Brain microvascular endothelial cell (primary cell): ENCODE measurements around the gene KRTAP25-1.

Source experiments
- DNase-seq: peaks from one replicate; pipeline ENCODE4 v3.0.0-alpha.2; 2020
- H3K27ac ChIP-seq: fragments of 250-450 bp; sonication (Bioruptor Pico); 2 replicates; pipeline ENCODE4 v1.5.1; 2020; ENCODE audit warnings: mild to moderate bottlenecking, moderate library complexity
- H3K27me3 ChIP-seq: fragments of 250-450 bp; sonication (Bioruptor Pico); replicated peaks from 2 replicates; pipeline ENCODE4 v1.5.1; 2020; ENCODE audit warnings: mild to moderate bottlenecking
- H3K36me3 ChIP-seq: fragments of 250-450 bp; sonication (Bioruptor Pico); replicated peaks from 2 replicates; pipeline ENCODE4 v1.5.1; 2020; ENCODE audit warnings: mild to moderate bottlenecking
- H3K4me3 ChIP-seq: 2 replicates; pipeline ENCODE4 v1.5.1; 2011; ENCODE audit warnings: low read depth, mild to moderate bottlenecking, control low read depth, low read length, moderate library complexity
- in situ Hi-C: cut with HindIII; loops from 2 replicates; pipeline ENCODE4 v1.10.0; 2017; ENCODE audit warnings: low sequenced_read_pairs, low pct_ligation_motif_present
- TF ChIP-seq, protein P1 (sequence below): IDR thresholded peaks from 2 replicates; pipeline ENCODE4 v1.5.1; 2011; ENCODE audit warnings: low read depth, mild to moderate bottlenecking, moderate library complexity, low read length, control low read depth, inconsistent platforms; ENCODE audit errors: missing control alignments

KRTAP25-1 gene

DNA sequence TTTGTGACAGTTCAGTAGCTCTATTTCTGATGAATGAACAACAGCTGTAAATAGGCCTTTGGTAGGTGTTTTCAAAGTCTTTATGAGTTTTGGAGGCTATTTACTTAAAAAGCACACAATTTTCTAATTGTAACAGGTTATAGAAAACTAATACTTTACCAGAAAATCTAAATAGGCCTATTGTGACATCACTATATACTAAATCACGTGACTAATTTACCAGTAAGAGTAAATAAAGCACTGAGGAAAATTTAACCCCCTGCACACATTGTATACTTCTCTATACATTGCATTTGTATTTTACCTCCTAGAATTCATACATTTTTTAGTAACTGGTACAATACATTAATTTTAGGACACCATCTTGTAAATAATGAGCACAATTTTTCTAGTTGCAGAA is 15.8 kb upstream of the KRTAP25-1 start:
- TF ChIP-seq, protein P1, sequence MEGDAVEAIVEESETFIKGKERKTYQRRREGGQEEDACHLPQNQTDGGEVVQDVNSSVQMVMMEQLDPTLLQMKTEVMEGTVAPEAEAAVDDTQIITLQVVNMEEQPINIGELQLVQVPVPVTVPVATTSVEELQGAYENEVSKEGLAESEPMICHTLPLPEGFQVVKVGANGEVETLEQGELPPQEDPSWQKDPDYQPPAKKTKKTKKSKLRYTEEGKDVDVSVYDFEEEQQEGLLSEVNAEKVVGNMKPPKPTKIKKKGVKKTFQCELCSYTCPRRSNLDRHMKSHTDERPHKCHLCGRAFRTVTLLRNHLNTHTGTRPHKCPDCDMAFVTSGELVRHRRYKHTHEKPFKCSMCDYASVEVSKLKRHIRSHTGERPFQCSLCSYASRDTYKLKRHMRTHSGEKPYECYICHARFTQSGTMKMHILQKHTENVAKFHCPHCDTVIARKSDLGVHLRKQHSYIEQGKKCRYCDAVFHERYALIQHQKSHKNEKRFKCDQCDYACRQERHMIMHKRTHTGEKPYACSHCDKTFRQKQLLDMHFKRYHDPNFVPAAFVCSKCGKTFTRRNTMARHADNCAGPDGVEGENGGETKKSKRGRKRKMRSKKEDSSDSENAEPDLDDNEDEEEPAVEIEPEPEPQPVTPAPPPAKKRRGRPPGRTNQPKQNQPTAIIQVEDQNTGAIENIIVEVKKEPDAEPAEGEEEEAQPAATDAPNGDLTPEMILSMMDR: no peak
- no peaks in the 10 kb centered on the region for H3K36me3 ChIP-seq
- in situ Hi-C loops: no loop called here

DNA sequence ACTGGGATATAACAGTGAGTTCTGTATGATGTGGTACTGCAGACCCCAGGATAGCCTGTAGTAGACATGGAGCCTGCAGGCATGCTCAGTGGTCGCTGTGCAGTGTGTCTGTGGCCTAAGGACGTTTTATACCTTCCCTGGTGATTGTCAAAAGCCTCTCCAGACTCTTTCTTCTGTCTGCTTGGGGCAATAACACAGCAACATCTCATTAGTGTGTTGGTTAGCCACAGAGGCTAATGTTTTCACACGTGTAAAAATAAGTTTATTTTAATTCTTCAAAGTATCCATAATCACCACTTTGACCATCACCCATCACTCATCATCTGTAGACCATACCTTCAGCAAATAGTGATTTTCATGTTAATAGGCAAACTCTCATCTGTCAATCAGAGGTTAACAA is 6.5 kb downstream of the KRTAP25-1 start, which contains the start of gene KRTAP24-1:
KRTAP24-1 (minus strand) TSS at position 101 of the 400 bp plus-strand sequence; CDS start at position 83, 18 bp downstream.
- in situ Hi-C loops: no loop called here
- H3K27ac ChIP-seq: no peak within 1 kb of the TSS
- no peak for DNase-seq
- H3K27me3 ChIP-seq: no peaks in the 10 kb centered on the region
- H3K36me3 ChIP-seq: no peaks in the 10 kb centered on the region
- TF ChIP-seq, protein P1: no peak
- no peak within 1 kb of the TSS for H3K4me3 ChIP-seq

More for the DNA sequence above, 15.8 kb upstream of the KRTAP25-1 start:
- Histone ChIP-seq H3K27ac (no peak overlapping the region), H3K27me3 (no peaks in the 10 kb centered on the region), H3K4me3 (no peak overlapping the region)
- no peak for DNase-seq

GRCh38 chr21:30271611-30272010 is 17.7 kb downstream of the KRTAP25-1 start:
- DNase-seq: no peak
- H3K4me3 ChIP-seq: no peak overlapping the region
- H3K36me3 ChIP-seq: no peaks in the 10 kb centered on the region
- H3K27ac ChIP-seq: no peak overlapping the region
- in situ Hi-C loops: no loop called here
- TF ChIP-seq, protein P1: no peak
- H3K27me3 ChIP-seq: no peaks in the 10 kb centered on the region

- DNase-seq: no peak
- H3K27me3 ChIP-seq: no peaks in the 10 kb centered on the region
- TF ChIP-seq, protein P1: no peak
- in situ Hi-C loops: no loop called here
- H3K4me3 ChIP-seq: no peak overlapping the region
- H3K36me3 ChIP-seq: no peaks in the 10 kb centered on the region
- no peak overlapping the region for H3K27ac ChIP-seq
These were observed 18.2 kb downstream of the KRTAP25-1 start for GRCh38 chr21:30271156-30271555.

DNA sequence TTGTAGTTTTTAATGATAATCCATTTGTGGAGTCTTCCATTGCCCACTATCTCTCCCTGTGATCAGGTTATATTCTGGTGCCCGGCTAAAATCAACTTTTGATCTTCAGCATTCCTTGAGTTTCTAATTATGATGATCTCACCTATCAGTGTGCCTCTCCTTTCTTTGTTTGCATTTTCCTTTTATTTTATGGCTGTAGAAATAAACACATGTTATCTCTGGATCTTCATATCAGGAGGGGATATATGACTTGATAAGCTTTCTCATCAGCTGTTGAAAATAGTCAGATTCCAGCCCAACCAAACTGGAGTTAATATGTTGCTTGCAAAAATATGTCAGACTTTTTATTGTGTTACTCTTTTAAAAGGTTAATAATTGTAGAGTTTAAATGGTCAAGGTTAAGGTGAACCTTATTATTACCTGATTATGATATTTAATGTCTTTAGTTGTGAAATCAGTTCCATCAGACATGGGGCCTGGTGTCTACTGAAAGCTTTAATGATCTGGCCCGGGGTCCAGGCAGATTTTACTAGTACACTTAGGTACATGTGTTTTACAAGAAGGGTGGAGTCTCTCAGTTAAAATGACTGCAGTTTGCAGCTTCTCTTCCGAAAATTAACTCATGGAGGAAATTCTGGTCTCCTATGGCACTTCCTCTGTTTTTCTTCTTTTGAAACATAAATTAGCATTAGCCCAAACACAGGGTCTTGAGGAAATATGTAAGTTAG is 19.3 kb downstream of the KRTAP25-1 start:
- no peak for DNase-seq
- no peak overlapping the region for H3K4me3 ChIP-seq
- TF ChIP-seq, protein P1: no peak
- H3K27me3 ChIP-seq: no peaks in the 10 kb centered on the region
- in situ Hi-C loops: no loop called here
- no peak overlapping the region for H3K27ac ChIP-seq
- no peaks in the 10 kb centered on the region for H3K36me3 ChIP-seq
